Measurements from ENCODE around the gene CAPN9. TPM values are rescaled to one million over a fixed set of nuclear protein-coding genes. Genes with fewer than 3 reads are reported as not detected.
"Not testable (repeated sequence)": the region's sequence is repeated elsewhere in the genome, so short reads cannot be mapped to it uniquely, and the experiment has no call there.

The CAPN9 gene
- total RNA-seq, 1 experiment from 2014 or later = 0.12 TPM

- DNase-seq (ENCODE audit: low read depth) = no peak
Observed at GRCh38 chr1:230710543-230710904, 36.7 kb upstream of the CAPN9 start.

- no peak for DNase-seq (ENCODE audit: low read depth)
Observed at GRCh38 chr1:230711245-230711644, 35.9 kb upstream of the CAPN9 start.

- no peak for DNase-seq (ENCODE audit: low read depth)
Observed at GRCh38 chr1:230712470-230712942, 34.7 kb upstream of the CAPN9 start.

GRCh38 chr1:230713138-230713537 is 34.0 kb upstream of the CAPN9 start:
- DNase-seq (ENCODE audit: low read depth) = no peak

- DNase-seq (ENCODE audit: low read depth) = no peak
Observed at GRCh38 chr1:230713547-230713914, 33.7 kb upstream of the CAPN9 start.

GRCh38 chr1:230713915-230714764 is 33.0 kb upstream of the CAPN9 start, which contains the start of gene AGT:
AGT (minus strand) TSS chr1:230714122; CDS start chr1:230710823, 3,299 bp downstream.
- DNase-seq (ENCODE audit: low read depth) = peak; percentile 74

- no peak for DNase-seq (ENCODE audit: low read depth)
Observed at GRCh38 chr1:230715510-230715909, 31.7 kb upstream of the CAPN9 start.

- DNase-seq (ENCODE audit: low read depth) = not testable (repeated sequence)
Observed at GRCh38 chr1:230716453-230716852, 30.7 kb upstream of the CAPN9 start.

- DNase-seq (ENCODE audit: low read depth) = no peak
Observed at GRCh38 chr1:230717251-230717650, 29.9 kb upstream of the CAPN9 start.

- DNase-seq (ENCODE audit: low read depth) = not testable (repeated sequence)
Observed at GRCh38 chr1:230721849-230722522, 25.2 kb upstream of the CAPN9 start.

GRCh38 chr1:230725256-230726012 is 21.8 kb upstream of the CAPN9 start:
- no peak for DNase-seq (ENCODE audit: low read depth)

- DNase-seq (ENCODE audit: low read depth) = no peak
Observed at GRCh38 chr1:230728710-230729392, 18.3 kb upstream of the CAPN9 start.

- DNase-seq (ENCODE audit: low read depth) = no peak
Observed at GRCh38 chr1:230730977-230731376, 16.2 kb upstream of the CAPN9 start.

GRCh38 chr1:230735447-230735846 is 11.7 kb upstream of the CAPN9 start:
- DNase-seq (ENCODE audit: low read depth) = no peak

- no peak for DNase-seq (ENCODE audit: low read depth)
Observed at GRCh38 chr1:230737622-230738262, 9.4 kb upstream of the CAPN9 start.

- DNase-seq (ENCODE audit: low read depth) = no peak
Observed at GRCh38 chr1:230739564-230740290, 7.5 kb upstream of the CAPN9 start.

GRCh38 chr1:230743899-230744298 is 3.3 kb upstream of the CAPN9 start:
- DNase-seq (ENCODE audit: low read depth) = no peak

- no peak for DNase-seq (ENCODE audit: low read depth)
Observed at GRCh38 chr1:230744382-230744781, 2.8 kb upstream of the CAPN9 start.

- no peak for DNase-seq (ENCODE audit: low read depth)
Observed at GRCh38 chr1:230745071-230745470, 2.1 kb upstream of the CAPN9 start.

- no peak for DNase-seq (ENCODE audit: low read depth)
Observed at GRCh38 chr1:230746617-230747016, 571 bp upstream of the CAPN9 start.

Measured in RPMI7951 (cell line).